ENCODE data around the gene ADAMTS2.

The ADAMTS2 gene

DNA sequence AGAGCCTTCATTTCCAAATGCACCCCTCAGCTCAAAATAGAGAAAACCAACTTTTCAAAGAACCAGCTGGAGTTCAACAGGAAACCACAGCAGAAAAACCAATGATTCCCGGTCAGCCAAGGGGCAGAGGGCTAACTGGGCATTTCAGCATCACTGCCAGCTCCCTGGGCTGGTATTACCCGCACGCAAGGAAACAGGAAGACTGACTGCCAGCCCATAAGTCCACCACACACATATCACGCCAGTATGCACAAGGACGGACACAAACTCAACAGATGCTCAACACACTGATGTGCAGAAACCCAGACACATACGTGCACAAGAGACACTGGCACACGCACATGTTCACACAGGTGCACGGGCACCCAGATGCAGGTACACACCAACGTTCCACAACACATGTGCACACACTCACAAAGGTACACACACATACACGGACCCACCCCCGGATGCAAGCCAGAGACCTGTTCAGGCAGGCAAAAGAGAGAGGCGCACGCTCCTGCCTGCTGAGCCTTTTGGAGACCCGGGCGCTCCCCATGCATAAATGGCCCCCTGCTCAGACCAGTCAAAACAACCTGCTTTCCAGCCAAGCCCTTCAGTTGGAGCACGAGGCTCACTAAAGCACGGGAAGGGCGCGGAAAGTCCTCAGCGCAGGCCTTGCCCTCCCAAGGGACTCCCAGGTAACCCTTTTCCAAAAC, 2.1 kb downstream of the ADAMTS2 start:
- DNase-seq, result no peak

DNA sequence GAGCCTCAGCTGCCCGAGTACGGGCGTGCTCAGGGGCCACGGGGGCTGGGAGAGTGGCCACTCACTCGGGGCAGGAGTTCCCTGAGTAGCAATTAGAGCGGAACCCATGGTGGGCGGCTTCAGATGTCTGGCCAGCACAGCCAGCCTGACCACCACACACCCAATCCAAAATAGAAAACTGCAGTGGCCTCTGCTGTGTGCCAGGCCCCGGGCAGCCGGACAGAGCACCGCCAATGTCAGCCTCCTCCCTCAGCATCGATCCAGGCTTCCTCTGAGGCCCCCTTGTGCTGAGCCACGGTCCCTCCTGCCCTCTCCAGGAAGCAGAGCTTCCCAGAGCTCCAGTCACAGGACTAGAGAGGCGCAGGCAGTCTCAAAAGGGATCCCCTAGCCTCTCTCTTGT, 2.7 kb downstream of the ADAMTS2 start:
- no peak for DNase-seq

DNA sequence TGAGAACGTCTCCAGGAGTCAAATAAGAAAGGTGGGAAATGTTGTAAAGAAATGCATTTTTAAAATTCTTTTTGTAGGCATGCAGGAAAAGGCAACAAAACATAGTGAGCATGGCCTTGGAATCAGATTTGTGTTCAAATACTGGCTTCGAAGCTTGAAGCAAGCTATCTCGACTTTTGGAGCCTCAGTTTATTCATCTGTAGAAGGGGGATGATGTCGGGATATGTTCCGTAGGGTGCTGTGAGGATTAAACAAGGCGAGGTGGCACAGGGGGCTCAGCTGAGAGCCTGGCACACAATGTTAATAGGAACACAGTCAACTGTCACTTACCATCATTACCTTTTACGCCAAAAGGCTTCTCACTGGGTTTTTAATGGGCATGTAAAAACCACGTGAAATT, 4.8 kb downstream of the ADAMTS2 start:
- DNase-seq, result no peak

DNA sequence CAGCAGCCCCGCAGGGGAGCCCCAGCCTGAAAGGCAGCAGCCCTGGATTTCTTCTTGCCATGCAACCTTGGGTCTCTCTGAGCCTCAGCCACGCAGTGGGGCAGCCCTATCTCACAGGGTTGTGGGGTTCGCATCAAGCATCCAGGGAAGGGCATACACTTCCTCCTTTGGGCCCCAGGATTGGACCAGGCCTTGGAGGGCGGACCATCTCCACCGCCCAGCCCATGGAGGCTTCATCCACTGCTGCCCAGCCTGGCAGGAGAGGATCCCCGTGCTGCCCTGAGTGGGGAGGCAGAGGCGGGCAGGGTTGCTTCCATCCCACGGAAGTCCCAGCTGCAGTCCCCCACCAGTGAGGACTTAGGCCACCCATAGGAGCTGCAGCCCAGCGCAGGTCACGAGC, 5.3 kb downstream of the ADAMTS2 start:
- DNase-seq, result no peak

DNA sequence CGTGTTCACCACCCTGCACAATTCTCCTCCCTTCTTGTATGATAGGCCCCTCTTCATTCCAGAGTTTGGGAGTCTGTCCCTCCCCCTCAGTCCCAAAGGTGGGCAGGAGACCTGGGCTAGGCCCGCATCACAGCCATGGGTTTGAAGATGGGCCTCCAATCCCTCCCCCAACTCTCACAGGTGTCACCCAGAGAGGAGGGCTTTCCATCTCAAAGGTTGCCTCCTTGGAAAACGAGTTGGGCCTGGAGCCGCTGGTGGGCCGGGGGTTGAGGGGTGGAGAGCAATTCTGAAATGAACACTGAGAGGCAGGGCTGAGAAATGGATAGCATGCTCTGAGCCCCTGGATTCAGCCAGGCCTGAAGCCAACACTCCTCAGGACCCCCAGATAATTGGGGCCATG, 6.2 kb downstream of the ADAMTS2 start:
- no peak for DNase-seq

DNA sequence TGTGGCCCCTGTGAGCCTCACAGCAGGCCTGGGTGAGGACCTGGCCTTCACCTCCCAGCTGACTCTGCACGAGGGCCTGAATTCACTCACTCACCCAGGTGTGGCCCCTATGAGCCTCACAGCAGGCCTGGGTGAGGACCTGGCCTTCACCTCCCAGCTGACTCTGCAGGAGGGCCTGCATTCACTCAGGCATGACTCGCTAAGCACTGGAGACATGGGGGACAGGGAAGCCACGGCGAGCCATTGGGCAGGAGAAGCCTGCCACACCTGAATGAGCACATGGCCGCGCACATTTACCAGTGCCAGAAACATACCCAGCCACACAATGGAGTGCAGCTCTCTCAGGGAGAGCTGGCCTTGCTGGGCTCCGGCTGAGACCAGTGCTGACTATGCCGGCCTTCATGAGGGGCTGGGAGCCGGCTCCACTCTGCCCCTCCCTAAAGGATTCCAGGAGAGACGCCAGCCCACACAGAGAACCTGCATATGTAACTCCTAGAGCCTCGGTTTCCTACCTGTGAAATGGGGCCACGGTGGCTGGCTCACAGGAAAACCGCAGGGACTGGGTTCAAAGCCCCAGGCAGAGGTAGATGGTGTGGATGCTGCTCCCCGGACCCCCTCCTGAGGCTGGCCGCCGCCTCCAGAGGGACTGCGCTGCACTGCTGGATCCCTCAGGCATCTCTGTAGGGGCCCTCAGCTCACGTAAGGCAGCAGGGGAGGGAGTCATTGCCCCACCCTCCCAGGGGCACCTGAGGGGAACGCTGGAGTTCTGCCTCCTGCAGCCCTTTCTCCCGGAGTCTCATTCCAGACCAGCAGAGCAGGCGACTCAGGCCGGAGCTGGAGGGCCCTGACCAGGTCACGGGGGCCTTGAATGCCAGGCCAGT, 7.2 kb downstream of the ADAMTS2 start:
- DNase-seq, result no peak

DNA sequence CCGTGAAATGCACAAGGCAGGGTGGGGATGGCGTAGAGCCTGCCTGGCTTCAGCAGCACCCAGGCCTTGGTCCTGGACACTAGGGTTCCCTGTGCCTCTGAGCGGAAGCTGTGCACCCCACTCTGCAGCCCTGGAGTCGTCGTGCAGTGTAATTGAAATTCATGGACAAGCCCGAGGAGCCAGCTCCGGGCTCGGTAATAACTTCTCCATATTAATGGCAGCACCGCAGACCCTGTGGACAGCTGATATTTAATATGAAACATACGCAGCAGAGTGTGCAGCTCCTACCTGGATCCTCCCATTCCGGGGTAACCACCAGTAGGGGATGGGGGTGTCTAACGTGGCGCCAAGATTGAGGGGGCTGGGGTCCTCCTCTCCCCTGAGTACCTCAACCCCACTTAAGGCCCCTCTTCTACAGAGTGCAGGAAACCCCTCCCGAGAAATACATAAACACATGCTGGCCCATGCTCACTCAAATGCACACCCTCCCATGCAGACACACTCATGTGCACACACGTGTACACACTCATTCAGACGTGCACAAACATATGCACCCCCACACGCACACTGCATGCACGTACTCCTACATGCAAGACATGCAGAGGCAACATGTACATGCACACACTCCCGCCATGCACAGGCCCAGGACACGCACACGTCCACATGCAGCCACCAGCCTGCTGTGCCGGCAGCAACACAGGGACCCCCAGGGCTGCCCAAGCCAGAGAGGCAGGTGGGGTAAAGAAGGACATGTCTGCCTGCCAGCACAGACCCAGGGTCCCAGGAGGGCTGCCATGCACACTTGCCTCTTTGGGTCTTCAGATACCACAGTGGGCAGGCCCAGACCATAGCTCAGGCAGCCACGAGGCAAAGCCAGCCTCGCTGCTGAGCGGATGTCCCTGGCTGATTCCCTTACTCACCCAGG, 8.1 kb downstream of the ADAMTS2 start:
- no peak for DNase-seq

DNA sequence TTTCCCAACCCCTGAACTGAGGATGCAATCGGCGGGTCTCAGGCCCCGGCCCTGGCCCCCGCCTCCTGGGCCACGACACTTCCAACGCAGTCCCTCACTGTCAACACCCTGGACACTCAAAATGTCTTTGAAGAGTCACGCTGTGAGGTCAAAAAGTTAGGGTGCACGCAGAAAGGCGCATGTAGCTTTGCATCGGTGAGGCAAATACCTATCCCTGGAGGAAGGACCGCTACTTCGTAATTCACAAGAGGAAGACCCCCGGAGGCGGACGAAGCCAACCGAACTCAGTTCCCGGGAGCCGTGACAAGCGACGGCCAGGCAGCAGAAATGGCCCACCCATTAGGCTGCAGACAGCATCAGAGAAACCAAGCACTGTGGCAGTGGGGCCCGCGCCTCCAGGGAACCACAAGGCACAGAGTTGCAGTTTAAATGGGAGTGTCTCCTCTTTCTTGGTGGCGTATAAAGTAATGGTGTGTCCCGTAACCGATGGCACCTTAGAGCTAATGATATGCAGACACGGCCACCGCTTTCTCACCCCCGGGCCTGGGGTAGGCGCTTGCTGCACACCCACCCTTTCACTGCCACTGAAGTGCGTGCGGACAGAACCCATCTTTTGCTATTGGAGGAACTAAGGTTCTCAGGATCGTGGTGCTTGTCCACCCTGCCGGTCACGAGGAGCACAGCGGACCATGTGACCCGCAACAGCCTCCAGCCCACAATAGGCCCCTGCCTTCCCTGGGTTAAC, 9.0 kb downstream of the ADAMTS2 start:
- DNase-seq, result no peak

DNA sequence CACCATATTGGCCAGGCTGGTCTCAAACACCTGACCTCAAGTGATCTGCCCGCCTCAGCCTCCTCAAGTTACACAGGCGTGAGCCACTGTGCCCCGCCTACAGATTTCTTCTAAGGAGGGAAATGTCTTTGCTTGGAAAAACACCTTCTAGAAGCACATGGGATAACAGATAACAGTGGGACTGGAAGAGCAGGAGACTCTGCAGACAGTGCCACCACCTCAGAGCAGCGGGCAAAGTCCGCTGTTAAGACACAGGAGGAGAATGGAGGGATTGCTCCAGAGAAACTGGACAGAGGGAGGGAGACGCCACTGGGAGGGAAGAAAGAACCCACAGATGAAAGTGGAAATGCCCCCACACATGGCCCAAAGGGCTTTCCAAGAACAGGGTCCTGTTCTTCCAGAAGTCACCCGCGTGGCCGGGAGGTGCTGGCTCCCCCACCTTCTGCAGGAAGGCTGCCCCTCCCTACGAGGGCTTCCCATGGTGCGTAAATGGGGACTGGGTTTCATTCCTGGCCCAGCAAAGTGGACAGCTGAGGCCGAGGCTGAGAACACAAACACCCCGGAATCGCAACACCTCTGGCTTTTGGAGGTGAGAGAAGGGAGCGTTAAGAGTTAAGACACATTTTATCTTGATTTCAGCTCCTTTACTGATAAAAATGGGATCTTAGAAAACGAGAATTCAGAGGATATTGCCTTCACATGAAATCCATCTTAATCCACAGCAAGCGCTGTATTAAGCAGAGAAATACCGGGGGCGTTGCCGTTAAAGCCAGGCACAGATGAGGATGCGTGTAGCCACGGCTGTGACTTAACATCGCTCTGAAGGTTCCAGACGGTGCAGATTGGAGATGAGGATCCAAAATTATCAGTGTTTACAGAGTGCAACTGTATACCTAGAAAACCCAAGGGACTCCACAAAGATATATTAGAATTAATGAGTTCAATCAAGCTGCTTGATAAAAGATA, 11.2 kb downstream of the ADAMTS2 start:
- no peak for DNase-seq

DNA sequence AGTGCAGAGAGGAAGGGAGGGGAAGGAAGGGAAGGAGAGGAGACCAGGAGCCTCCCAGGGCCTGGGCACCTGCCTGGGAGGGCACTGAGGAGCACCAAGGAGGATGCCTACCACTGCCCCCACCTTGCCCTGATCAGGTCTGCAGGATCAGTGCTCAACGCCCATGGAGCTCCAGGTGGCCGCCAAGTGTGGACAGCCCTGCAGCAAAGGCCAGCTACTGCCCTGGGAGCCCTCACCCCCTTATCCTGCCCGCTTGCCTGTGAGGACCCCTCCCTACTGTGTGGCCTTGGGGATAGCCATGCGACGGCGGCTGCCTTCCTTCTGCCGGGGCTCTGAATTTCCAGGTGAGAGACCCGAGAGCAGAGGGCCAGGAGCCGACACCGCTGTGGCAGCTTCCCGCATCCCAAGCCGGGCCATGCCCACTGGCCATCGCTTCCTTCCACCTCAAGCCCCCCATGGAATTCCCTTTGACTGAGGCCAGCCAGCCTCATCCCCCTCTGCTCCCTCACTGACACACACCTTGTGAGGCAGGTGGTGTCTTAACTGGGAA, 12.4 kb downstream of the ADAMTS2 start:
- DNase-seq, result no peak

DNA sequence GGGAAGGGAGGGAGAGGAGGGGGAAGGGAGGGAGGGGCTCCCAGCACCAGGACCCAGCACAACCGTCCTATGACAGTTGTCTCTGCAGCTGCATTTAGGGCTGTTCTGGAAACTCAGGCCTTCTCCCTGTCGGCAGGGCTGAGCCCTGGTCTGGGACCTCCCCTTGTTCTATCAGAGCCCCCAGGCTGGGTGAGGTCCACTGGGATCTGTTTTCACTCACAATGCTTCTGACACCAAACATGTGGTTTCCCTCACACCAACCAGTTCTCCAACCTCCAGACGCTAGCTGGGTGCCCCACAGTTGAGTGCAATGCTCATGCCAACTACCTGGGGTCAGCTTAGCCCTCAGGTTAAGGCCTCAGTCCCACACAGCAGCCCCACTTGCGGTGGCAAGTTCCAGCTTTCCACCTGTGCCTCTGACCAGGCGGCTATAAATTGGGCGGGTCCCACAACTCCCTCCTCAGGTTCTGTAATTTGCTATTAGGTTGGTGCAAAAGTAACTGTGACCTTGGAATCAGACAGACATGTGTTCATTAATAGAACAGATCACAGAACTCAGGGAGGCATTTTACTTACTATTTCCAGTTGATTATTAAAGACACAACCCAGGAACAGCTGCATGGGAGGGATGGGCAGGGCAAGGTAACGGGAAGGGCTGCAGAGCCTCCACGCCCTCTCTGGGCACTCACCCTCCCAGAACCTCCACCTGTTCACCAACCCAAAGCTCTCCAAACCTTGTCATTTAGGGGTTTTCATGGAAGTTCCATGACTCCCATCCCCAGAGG, 13.5 kb downstream of the ADAMTS2 start:
- no peak for DNase-seq

DNA sequence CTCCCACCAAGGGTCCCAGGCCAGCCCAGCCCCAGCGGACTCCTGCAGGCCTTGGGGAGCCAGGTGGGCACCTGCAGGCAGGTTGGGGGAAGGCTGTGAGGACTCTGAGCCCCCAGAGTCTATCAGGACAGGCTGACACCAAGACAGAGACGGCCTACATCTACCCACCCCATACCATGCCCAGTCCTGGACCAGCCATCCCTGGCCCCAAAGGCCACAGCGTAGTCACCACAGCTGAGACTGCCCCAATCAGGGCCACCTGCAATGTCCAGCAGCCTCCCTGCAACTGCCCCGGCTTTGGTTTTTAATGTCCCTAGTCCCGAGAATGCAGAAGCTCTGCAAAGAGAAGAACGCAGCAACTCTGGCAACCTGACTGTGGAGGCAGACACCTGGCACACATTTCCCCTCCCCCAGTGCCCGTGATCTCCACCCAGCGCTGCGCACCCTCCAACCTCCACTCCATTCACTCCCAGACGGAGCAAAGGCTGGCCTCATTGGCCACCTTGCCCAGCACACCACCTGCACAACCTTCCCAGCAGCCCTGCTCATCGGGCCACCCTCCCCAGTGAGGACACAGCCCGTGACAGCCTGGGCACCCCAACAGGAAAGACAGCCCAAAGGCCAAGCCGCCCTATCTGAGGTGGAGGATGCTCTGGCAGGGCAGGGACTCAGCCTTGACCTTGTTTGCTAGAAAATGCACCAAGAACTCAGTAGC, 14.9 kb downstream of the ADAMTS2 start:
- DNase-seq, result no peak

DNA sequence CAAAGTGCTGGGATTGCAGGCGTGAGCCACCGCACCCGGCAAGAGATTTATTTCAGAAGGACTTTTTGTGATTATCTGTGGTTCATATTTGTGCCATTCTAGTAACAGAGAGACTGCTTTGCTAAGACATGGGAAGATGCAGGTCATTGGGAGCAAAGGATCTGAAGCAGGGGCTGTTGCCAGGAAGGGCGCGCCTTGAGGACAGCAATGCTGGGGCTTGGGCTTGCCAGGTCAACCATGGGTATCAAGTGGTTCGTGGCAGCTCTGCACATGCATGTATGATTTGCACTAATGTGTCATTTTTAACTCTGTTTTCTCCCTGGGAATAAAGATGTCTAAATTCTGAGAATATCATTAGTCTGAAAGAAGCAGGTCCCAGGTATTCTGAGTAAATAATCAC, 17.0 kb downstream of the ADAMTS2 start:
- no peak for DNase-seq

DNA sequence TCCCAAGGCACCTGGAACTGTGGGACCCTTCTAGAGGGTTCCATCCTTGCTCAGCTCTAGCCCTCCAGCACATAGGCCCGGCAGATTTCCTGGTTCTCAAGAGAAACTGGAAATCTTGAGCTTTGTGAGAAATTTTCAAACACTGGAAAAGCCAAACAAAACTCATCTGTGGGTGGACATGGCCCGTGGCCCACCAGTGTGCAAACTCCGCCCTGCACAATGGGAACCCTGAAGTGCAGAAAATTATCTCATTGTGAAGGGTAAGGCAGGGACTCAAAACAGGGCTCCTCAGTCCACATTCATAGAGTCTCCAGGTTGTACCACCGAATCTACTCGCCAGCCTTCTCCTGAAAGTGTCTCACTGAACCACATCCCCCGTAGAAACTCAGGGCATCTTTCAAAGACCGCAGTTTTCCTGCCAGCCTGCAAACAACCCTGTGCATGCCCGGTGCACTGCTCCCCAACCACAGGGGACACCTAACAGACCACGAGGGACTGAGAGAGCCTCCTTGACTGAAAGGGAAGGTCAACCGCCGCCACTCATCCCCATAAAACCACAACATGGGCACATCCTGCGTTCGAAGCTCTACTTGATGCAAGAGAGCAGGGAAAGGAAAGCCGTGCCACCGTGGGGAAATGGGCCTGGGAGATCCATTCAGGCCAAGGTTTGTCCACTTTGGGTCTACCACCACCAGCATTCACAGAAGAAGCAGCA, 18.1 kb downstream of the ADAMTS2 start:
- no peak for DNase-seq

DNA sequence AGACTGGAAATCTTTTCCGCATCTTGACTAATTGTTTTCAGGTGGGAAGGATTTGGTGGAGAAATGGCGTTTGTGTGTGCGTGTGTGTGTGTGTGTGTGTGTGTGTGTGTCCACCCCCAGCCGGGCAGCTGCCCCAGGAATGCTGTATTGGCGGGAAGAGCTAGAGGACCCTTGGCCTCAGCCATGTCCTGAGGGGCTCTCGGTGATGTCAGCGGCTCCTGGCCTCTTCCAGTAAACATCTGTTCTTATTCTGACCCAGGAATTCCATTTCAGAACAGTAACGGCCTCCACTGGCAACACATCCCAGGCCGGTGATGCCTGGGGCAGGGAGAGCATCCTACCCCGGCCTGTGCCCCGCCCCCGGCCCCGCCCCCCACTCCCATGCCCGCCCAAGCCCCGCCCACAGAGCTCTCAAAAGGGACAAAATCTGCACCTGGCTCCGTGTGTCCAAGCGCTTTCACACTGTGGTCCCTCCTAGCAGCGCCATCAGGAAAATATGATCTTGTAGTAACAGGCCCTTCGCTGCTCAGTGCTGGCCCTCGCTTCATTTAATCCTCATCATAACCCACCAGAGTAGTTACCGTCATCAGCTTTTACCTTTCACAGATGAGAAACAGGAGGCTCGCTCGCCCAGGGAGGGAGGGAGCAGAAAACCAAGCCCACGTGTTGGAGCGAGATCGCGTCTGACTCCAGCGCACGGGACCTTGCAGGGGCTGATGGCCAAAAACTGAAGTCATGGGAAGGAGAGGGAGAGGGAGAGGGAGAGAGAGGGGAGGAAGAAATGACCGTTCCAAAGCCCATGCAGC, 18.9 kb downstream of the ADAMTS2 start:
- no peak for DNase-seq

DNA sequence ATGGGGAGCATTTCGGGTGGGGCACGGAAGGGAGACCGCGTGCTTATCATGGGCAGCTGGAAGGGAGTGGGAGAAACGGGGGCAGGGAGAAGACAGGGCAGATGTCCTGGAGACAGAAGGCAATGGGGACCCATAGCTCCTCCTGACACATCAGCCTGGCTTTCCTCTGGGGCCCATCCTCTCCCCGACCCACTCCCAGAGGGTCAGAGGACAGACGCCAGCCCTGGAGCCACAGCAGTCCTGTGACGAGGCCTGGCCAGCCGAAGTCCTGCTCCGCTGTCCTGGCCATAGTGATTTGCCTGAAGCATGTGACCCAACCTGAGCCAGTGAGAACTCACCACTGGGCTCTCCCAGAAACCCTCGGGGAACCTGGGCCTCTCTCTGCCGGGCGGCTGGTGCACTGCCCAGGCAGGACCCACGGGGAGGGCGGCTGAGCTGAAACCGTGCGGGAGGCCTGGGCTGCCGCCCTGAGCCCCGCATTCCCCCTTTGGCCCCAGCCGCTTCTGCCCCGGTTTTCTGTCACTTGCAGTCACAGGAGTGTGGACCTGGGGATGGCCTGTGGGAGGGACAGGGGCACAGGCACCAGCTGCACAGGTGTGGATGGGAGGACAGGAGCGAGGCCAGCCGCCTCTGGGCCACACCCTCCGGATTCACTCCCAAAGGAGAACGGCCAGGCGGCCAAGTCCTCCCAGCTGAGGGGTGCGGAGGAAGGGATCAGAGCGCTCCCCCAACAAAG, 19.8 kb downstream of the ADAMTS2 start:
- DNase-seq, result no peak

DNA sequence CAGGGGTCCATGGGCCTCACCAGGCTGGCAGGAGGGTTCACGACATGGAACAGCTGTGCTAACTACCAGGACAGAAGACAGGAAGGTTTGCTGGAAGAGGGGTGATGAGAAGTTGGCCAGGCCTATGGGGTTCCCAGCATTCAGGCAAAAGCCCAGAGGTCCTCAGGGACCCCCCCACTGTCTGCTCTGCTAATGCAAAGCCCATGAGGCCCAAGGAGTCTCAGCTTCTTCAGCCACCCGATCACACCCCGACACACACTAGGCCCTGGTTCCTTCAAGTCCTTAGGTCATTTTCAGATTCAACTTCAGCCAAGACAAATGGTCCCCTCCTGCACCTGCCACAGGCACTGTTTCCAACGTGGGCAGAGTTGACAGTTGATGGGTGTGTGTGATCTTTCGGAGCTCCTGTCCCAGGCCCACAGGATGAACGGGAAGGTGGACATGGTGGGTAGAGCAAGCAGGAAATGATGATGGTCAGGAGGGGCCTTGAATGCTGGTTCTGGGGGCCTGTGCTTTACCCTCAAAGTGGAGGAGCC, 20.4 kb downstream of the ADAMTS2 start:
- DNase-seq, result no peak

Measured in suppressor macrophage treated with lipopolysaccharide for 4 hours (primary cell).